Omental fat pad (tissue), 4 donors: ENCODE data around the gene RUVBL2. TPM values are rescaled to one million over a fixed set of nuclear protein-coding genes. Genes with fewer than 3 reads are reported as not detected.

Source experiments
- ATAC-seq: fragments of 150-250 bp; one replicate; pipeline ENCODE4 v1.9.1; 2016; ENCODE audit warnings: mild to moderate bottlenecking, moderate library complexity; ENCODE audit not compliant: low FRiP score
- DNase-seq: peaks from one replicate; pipeline ENCODE4 v3.0.0-alpha.2; 2019; ENCODE audit warnings: low spot score
- total RNA-seq, 4 donors: library from RNA; depleted of rRNA; stranded (reverse); fragments of >200 nt; gene quantifications; one replicate each; pipeline ENCODE4 v1.1.0, GENCODE V29; 2016
- TF ChIP-seq, protein P1 (sequence below), 3 donors: fragments of 450-650 bp; IDR thresholded peaks; one replicate each; pipeline ENCODE4 v1.5.1; 2016 to 2017; ENCODE audit warnings: antibody characterized with exemption in 3 of 3, mild to moderate bottlenecking in 3 of 3, moderate library complexity in 2 of 3

The RUVBL2 gene
- total RNA-seq, 4 donors from 2014 or later, result 66.3 to 83.9 (median 72.4) TPM

- DNase-seq (no peak), ATAC-seq (no peak)
- TF ChIP-seq, protein P1, sequence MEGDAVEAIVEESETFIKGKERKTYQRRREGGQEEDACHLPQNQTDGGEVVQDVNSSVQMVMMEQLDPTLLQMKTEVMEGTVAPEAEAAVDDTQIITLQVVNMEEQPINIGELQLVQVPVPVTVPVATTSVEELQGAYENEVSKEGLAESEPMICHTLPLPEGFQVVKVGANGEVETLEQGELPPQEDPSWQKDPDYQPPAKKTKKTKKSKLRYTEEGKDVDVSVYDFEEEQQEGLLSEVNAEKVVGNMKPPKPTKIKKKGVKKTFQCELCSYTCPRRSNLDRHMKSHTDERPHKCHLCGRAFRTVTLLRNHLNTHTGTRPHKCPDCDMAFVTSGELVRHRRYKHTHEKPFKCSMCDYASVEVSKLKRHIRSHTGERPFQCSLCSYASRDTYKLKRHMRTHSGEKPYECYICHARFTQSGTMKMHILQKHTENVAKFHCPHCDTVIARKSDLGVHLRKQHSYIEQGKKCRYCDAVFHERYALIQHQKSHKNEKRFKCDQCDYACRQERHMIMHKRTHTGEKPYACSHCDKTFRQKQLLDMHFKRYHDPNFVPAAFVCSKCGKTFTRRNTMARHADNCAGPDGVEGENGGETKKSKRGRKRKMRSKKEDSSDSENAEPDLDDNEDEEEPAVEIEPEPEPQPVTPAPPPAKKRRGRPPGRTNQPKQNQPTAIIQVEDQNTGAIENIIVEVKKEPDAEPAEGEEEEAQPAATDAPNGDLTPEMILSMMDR (IDR thresholded peaks at IDR 0.05), result no peak
Observed at GRCh38 chr19:48964205-48965039, 29.3 kb upstream of the RUVBL2 start.

DNA sequence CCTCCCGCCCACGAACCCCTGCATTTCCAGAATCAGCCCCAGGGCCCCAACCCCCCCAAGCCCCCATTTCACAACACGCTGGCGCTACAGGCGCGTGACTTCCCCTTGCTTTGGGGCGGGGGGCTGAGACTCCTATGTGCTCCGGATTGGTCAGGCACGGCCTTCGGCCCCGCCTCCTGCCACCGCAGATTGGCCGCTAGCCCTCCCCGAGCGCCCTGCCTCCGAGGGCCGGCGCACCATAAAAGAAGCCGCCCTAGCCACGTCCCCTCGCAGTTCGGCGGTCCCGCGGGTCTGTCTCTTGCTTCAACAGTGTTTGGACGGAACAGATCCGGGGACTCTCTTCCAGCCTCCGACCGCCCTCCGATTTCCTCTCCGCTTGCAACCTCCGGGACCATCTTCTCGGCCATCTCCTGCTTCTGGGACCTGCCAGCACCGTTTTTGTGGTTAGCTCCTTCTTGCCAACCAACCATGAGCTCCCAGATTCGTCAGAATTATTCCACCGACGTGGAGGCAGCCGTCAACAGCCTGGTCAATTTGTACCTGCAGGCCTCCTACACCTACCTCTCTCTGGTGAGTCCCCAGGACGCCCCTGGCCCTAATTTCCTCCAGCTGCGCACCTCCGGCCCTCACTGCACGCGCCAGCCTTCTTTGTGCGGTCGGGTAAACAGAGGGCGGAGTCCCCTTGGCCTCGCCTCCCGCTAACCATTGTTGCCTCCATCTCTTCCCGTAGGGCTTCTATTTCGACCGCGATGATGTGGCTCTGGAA lies 28.5 kb upstream of the RUVBL2 start, which contains the start of gene FTL:
FTL (plus strand) TSS at position 270 of the 766 bp plus-strand sequence; CDS start at position 469, 199 bp downstream.
- peak; percentile 83 for ATAC-seq
- DNase-seq, result peak; percentile 99
- TF ChIP-seq, protein P1 (IDR thresholded peaks at IDR 0.05), result no peak

- TF ChIP-seq, protein P1 (IDR thresholded peaks at IDR 0.05), result no peak
- DNase-seq, result peak; percentile 83
- ATAC-seq, result no peak
Observed at GRCh38 chr19:48965806-48966540, 27.7 kb upstream of the RUVBL2 start.

- ATAC-seq (no peak), DNase-seq (no peak)
- TF ChIP-seq, protein P1 (IDR thresholded peaks at IDR 0.05), result no peak
Observed at GRCh38 chr19:48966541-48967345, 26.9 kb upstream of the RUVBL2 start.

GRCh38 chr19:48967346-48968178 lies 26.1 kb upstream of the RUVBL2 start:
- TF ChIP-seq, protein P1 (IDR thresholded peaks at IDR 0.05), result no peak
- peak; percentile 1 for ATAC-seq

More at GRCh38 chr19:48967346-48968178, 26.1 kb upstream of the RUVBL2 start:
- DNase-seq, result no peak
